ENCODE measurements around the gene MED13L. TPM values are rescaled to one million over a fixed set of nuclear protein-coding genes. Genes with fewer than 3 reads are reported as not detected.

MED13L gene
- total and polyA plus RNA-seq, 2 donors (not counting 3 experiments of a cell fraction or from before 2014, with no cell fraction given), result 27.4 to 93.6 TPM

DNA sequence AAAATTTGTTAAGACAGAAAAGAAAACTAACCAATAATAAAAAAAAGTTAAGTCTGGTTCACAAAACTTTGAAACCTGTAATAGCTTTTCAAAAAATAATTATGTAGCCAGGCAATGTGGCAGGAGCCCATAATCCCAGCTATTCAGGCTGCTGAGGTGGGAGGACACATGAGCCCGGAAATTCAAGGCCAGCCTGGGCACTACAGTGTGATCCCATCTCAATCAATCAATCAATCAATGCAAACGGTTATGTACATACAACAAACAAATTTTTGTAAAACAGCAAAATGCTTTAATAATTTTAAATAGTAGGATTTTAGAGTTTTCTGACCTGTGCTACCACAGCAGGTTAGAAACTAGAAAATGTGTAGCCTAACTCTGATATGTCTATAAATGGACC, 152.4 kb downstream of the MED13L start:
- ChIA-PET CTCF (interaction anchor here (1.0 to 1.1 kb wide), 2 partner anchors 10 to 16 kb away, joined by 3 read pairs; no protein-coding TSS in a partner anchor), POLR2A (no interaction called here)
- no peaks in the 10 kb centered on the region for H3K27me3 ChIP-seq (ENCODE audit: control insufficient read depth in 2 of 2, insufficient read depth in 2 of 2, low read length in 2 of 2)
- peaks cover 58% of the 10 kb centered on the region for H3K79me2 ChIP-seq (ENCODE audit: control insufficient read depth, insufficient read depth, low read length)
- H3K9me1 ChIP-seq (replicated peaks; ENCODE audit: control insufficient read depth, extremely low read depth, insufficient read depth, low read length), result peaks cover 3% of the 10 kb centered on the region
- no peak overlapping the region for H3K9ac ChIP-seq (replicated peaks; ENCODE audit: extremely low read depth, insufficient read depth, low read length)
- H4K20me1 ChIP-seq (replicated peaks; ENCODE audit: control insufficient read depth, extremely low read depth, insufficient read depth, low read length), result no peaks in the 10 kb centered on the region
- H2AFZ ChIP-seq (ENCODE audit: low read depth, low read length), result no peak overlapping the region
- no peak overlapping the region for H3K4me3 ChIP-seq (replicated peaks in 1 of 3; ENCODE audit: insufficient read depth in 1 of 3, low read depth in 1 of 3, low read length in 3 of 3)
- TF ChIP-seq POLR2A (IDR thresholded peaks at IDR 0.05; ENCODE audit: low read depth, low read length) (no peak), MYC (IDR thresholded peaks at IDR 0.05; ENCODE audit: low read depth, low read length) (no peak), GATA2 (IDR thresholded peaks at IDR 0.05; ENCODE audit: insufficient read depth, insufficient read length, low read depth, low read length) (no peak), FOS (IDR thresholded peaks at IDR 0.05; ENCODE audit: borderline replicate concordance, insufficient read depth, low read length) (no peak), POLR2AphosphoS5 (IDR thresholded peaks at IDR 0.05; ENCODE audit: insufficient read depth, low read depth, low read length) (no peak), JUN (IDR thresholded peaks at IDR 0.05; ENCODE audit: borderline replicate concordance, insufficient read depth, insufficient read length, low read depth) (no peak)
- TF ChIP-seq, protein P1, sequence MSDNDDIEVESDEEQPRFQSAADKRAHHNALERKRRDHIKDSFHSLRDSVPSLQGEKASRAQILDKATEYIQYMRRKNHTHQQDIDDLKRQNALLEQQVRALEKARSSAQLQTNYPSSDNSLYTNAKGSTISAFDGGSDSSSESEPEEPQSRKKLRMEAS (IDR thresholded peaks at IDR 0.05; ENCODE audit: insufficient read depth, insufficient read length), result no peak
- TF ChIP-seq, protein P2, sequence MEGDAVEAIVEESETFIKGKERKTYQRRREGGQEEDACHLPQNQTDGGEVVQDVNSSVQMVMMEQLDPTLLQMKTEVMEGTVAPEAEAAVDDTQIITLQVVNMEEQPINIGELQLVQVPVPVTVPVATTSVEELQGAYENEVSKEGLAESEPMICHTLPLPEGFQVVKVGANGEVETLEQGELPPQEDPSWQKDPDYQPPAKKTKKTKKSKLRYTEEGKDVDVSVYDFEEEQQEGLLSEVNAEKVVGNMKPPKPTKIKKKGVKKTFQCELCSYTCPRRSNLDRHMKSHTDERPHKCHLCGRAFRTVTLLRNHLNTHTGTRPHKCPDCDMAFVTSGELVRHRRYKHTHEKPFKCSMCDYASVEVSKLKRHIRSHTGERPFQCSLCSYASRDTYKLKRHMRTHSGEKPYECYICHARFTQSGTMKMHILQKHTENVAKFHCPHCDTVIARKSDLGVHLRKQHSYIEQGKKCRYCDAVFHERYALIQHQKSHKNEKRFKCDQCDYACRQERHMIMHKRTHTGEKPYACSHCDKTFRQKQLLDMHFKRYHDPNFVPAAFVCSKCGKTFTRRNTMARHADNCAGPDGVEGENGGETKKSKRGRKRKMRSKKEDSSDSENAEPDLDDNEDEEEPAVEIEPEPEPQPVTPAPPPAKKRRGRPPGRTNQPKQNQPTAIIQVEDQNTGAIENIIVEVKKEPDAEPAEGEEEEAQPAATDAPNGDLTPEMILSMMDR (IDR thresholded peaks at IDR 0.05; ENCODE audit: extremely low read depth in 1 of 2, insufficient read depth in 1 of 2, low read depth in 1 of 2, low read length in 2 of 2), result no peak
- DNase-seq (ENCODE audit: low read depth, low spot score) (no peak), FAIRE-seq (no peak)
- no peak overlapping the region for H3K27ac ChIP-seq (ENCODE audit: insufficient read depth, low read depth, low read length)
- peaks cover 42% of the 10 kb centered on the region for H3K4me1 ChIP-seq (ENCODE audit: control insufficient read depth, extremely low read depth, insufficient read depth, low read length)
- H3K4me2 ChIP-seq (ENCODE audit: insufficient read depth, low read length), result no peak overlapping the region
- no TSS peak for BruUV-seq (replicated peaks)
- dilution Hi-C loops (cut with MboI; ENCODE audit: extremely low pct_ligation_motif_present, low sequenced_read_pairs), result no loop called here
- no peaks in the 10 kb centered on the region for H3K36me3 ChIP-seq (ENCODE audit: control insufficient read depth in 2 of 2, extremely low read depth in 1 of 2, insufficient read depth in 2 of 2, low read length in 2 of 2)
- intact Hi-C loops (cut with micrococcal nuclease), result no loop called here
- H3K9me3 ChIP-seq (replicated peaks; ENCODE audit: control insufficient read depth, insufficient read depth, low read length), result no peaks in the 10 kb centered on the region
